Stimulated activated CD4-positive, alpha-beta T cell treated with anti-CD3 and anti-CD28 coated beads, Interleukin-2, amount 100 ng/mL, for 24 hours (primary cell): Measurements from ENCODE around the gene VEGFD.

ENCODE experiments used
- DNase-seq, 2 donors: peaks; one replicate each; pipeline ENCODE4 v3.0.0-alpha.2; 2020

VEGFD gene

DNA sequence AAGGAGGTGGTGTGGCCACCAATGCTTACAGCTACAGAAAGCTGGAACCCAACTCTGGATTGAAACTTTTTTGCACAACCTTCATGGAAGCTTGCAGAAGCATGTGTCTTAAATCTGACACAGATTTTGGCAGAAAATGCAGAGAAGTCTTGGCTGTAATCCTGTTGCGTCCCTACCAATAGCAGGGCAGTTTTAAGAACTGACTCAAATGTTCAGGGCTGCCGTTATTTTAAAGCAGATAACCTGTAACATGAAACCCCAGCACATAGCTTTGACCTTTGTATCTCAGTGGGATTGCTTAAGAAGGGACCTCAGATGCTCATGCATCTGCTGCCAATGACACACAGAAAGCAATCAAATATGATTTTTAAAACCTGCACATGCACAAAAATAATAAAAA lies at the start of gene VEGFD:
Gene VEGFD, minus strand, starts transcription at position 110 of the 400 bp plus-strand sequence. CDS start 467 bp downstream, outside the sequence.
- no peak for DNase-seq

DNA sequence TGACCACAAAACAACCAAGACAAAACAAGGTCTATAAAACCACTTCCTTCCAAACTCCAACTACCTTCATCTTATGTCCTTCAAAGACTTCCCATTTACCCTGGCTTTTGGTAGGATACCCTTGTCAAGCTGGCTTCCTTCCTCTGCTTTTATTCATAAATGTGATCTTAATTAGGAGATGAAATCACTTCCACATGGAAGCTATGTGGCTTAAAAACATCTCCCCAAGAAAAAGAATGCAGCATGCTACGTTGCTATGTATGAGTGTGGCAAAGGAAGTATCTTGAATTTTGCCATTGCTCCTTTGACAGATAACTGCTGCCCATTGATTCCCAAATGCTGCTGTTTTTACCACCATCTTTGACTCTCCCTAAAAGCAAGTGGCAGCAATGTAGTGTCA lies 46.4 kb upstream of the VEGFD start:
- no peak for DNase-seq

DNA sequence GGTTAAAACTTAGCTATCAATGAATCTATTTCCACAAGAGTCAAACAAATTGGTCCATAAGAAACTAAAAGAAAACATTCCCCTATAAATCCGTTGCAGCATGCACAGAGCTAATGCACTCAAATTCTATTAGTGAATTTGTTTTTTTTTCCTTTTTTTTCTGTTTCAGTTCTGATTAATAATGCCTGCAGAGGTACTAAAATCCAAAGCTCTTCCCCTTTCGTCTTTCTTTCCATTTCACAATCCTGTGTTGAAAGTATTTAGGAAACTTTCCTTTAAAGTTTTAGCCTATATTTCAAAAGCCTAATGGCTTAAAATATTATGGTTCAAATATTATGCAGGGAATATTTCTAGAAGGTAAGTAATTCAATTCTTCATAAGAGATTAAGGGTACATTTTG lies 45.9 kb upstream of the VEGFD start:
- no peak for DNase-seq

- no peak for DNase-seq
Measured at GRCh38 chrX:15425024-15425423, 40.8 kb upstream of the VEGFD start.

GRCh38 chrX:15418707-15419181 lies 34.5 kb upstream of the VEGFD start:
- DNase-seq: no peak

GRCh38 chrX:15418041-15418706 lies 34.0 kb upstream of the VEGFD start:
- no peak for DNase-seq

DNA sequence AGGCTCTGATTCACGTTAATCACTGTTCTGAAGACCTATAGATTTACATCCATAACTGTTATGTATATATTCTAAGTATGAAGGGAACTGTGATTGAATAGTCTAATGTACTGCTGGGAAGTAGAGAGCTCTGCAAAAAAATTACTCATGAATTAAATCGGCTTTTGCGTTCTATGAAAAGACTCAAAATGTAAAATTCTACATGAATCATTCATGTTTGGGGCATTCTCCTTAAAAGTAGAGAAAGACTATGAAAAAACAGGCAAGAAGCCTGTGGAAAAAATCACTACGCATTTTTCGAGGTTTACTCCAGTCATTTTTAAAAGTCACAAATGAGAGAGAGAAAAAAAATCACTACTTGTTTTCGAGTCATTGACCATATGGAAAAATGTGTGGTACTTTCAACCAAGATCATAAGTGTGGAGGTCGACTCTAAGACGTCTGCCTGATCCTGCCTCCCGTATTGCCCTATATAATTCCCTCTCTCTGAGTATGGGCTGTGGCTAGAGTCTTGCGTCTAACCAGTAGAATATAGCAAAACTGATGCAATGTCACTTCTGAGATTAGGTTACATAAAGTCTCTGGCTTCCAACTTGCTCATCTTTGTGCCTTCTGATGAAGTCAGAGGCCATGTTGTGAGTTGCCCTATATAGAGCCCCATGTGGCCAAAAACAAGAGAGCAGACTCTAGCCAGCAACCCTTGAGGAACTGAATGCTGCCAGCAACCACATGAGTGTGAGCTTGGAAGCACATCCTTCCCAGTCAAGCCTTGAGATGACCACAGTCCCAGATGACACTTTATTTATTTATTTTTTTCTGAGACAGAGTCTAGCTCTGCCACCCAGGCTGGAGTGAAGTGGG lies 32.1 kb upstream of the VEGFD start:
- DNase-seq: no peak

DNA sequence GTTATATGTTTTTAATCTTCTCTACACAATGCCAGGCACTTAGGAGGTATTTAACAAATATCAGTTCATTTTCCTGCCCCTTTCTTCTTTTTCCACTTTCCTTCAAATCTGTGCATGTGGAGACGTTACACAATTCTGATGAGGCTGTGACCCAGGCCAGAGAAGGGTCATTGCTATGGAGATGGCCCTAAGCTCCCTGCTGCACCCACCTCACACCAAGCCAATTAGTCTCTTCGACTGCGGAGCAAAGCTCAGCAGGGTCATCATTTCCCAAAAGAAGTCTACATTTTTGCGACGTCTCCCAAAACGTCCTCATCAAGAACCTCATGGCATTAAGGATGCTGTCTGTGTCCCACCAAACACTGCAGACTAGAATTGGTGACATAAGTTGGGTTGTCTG lies 28.9 kb upstream of the VEGFD start:
- DNase-seq: no peak

GRCh38 chrX:15410947-15411346 lies 26.7 kb upstream of the VEGFD start:
- DNase-seq: no peak

GRCh38 chrX:15410430-15410829 lies 26.2 kb upstream of the VEGFD start:
- no peak for DNase-seq

GRCh38 chrX:15405846-15406245 lies 21.6 kb upstream of the VEGFD start:
- DNase-seq: no peak

GRCh38 chrX:15404401-15405096 lies 20.3 kb upstream of the VEGFD start:
- DNase-seq: no peak

GRCh38 chrX:15401378-15401777 lies 17.2 kb upstream of the VEGFD start:
- DNase-seq: no peak

- no peak for DNase-seq
Measured at GRCh38 chrX:15399962-15400391, 15.8 kb upstream of the VEGFD start.

DNA sequence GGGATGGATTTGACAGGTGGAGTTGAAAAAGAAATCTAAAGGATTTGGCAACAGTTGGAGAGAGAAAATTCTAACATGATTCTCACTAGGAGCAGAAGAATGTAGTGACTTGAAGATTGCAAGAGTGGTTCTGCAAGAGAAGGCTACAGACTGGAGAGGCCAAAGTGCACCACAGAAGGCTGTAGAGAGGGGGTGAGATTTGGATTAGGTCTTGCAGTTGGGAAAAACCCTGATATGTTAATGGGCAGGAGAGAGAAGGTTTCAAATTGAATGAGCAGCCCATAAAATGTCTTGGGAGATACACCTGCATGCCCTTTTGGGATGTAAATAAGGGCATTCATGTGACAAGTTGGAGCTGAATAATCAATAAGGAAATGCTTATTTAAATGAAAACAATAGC lies 14.7 kb upstream of the VEGFD start:
- DNase-seq: no peak

DNA sequence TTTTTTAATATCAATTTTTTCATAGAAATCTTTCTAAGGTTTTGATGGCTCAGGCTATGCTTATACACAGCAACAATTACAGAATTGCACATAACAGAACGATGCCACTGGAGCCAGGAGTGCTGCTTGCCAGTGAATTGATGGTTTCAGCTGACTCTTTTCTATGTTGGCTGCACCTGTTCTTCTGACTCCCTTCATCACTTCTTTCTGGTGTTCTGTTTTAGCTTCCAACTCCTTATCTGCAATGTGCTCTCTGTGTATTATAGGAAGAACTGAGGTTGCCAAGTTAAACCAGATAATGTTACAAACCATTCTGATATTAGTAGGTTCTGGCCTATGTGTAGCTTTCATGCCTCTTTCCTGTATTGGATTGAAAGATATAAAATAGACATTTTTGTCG lies 11.6 kb upstream of the VEGFD start:
- DNase-seq: no peak

DNA sequence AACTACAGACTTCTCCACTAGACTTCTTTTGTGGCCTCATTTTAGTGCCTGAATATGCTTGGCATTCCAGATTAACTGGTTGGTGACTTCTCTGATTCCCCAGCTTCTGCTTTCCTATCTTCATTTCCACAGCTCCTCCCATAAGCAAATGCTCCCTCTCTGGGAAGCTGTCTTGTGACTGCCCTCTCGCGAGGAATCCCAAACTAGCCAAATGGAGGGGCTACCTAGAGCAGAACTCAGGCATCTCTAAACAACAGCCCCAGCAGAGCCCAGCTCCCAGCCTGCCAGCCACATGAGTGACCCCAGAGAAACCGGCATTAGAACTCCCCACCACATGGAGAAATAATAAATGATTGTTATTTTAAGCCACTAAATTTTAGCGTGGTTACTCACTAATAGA lies 7.6 kb upstream of the VEGFD start:
- no peak for DNase-seq

GRCh38 chrX:15382813-15383212 lies 1.4 kb downstream of the VEGFD start:
- DNase-seq: no peak

DNA sequence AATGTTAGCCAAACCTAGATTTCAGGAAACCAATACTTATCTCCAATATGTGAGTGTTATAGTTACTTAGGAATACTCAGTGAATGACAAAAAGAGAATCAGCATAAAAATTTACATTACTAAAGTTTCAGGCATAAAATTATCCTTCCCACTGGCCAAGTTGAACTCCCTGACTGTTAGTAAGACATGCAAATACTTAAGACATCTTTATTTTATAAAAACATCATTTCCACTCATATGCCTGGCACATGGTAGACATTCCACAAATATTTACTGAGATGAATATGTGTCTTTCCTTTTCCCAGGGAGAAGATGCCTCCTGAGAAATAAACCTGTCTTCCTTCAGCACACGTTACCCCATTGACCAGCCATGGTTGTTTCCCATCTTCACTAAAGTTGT lies 7.3 kb downstream of the VEGFD start:
- DNase-seq: no peak

GRCh38 chrX:15373976-15374375 lies 10.2 kb downstream of the VEGFD start:
- DNase-seq: no peak

DNA sequence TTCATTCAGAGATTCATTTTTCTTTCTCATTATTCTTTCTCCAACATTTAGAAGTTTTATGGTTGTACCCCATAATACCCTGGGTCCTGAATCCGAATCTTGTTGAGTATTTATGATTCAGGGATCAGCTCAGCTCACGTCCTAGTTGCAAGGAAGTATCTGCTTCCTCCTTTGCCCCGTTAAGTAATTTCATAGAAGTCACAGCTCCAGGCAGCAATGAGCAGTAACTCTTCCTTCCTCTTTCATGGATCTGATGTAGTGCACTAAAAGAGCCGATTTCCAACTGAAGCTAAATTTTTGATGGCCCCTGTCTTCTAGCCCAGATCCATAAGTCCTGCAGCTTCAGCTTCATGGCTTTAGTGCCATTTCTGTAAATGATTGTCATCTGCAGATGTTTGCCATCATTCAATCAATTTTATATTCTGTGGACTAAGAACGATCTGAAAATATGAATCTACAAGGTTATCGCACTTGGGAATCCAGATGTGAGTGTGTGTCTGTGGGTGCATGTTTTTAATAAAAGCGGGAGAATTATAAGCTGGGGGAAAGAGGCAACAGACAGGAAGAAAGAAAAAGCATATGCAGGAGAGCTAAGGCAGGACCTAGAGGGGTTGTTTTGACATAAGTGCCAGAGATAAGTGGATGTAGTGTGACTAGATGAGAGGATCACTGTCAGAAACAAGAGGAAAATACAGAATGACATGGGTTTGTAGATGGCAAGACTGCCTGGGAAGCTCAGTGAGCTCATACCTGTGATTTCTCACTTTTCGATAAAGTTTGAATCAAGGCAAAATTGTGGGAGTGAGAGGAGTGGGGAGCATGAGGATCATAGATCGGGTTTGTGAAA lies 17.5 kb downstream of the VEGFD start:
- no peak for DNase-seq

DNA sequence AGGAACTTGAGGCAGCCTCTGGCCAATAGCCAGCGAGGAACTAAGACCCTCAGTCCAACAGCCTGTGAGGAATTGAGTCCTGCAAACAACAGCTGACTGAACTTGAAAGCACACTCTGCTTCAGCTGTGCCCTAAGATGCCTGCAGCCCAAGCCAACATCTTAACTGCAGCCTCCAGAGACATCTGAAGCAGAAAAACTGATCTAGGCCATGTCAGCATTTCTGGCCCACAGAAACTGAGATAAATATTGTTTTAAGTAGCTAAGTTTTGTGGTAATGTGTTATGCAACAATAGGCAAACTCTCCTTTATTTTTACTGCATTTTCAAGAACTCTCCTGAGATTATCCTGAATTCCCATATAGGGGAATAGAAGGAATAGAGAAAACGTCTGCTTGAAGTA lies 24.5 kb downstream of the VEGFD start:
- DNase-seq: no peak

- DNase-seq: no peak
Measured at GRCh38 chrX:15358533-15358932, 25.7 kb downstream of the VEGFD start.
